ENCODE measurements around the gene CACNG5. TPM values are rescaled to one million over a fixed set of nuclear protein-coding genes. Genes with fewer than 3 reads are reported as not detected.
A peak's percentile ranks its signal among the peaks of the same experiment; 100 is the strongest.
"Not testable (repeated sequence)": the region's sequence is repeated elsewhere in the genome, so short reads cannot be mapped to it uniquely, and the experiment has no call there.

Gene CACNG5
- total RNA-seq, 1 donor from 2014 or later: not detected

DNA sequence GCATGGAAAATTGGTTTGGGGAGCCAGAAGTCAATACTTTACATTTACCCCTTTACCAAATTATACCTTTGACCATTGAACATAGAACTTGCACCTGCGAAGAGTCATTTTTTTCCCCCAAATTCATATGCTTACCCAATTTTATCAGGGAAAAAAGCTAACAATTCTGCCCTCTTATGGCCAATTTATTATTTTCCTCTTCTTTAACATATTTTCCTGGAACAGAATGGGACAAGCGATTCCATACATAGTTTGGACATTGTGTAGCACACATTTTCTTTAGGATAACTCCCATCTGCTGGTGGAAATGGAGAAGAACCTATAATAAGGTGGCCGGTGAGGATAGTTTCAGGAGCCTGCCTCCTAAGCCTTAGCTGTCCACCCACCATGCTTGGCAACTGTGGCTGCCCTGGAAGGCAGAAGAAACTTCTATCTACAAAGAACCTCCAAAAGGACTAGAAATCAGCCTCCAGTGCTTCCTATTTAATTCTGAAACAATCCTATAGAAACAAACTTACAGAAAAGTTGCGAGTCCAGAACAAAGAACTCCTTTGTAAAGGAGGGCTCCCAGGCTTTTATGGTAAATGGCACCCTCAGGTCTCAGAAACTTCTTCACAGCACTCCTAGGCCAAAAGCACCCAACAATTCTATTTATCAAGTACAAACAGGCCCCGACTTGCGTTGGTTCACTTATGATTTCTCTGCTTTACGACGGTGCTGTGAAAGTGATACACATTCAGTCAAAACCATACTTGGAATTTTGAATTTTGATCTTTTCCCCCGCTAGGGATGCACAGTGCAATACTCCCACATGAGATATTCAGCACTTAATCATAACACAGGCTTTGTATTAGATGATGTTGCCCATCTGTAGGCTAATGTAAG lies 65.5 kb downstream of the CACNG5 start:
- Histone ChIP-seq H3K36me3 (ENCODE audit: control insufficient read depth, insufficient read depth, low read length) (no peaks in the 10 kb centered on the region), H3K27me3 (ENCODE audit: control insufficient read depth, insufficient read depth, low read length) (peaks cover 12% of the 10 kb centered on the region), H3K4me3 (ENCODE audit: low read depth, low read length) (no peak overlapping the region)
- TF ChIP-seq, protein P1, sequence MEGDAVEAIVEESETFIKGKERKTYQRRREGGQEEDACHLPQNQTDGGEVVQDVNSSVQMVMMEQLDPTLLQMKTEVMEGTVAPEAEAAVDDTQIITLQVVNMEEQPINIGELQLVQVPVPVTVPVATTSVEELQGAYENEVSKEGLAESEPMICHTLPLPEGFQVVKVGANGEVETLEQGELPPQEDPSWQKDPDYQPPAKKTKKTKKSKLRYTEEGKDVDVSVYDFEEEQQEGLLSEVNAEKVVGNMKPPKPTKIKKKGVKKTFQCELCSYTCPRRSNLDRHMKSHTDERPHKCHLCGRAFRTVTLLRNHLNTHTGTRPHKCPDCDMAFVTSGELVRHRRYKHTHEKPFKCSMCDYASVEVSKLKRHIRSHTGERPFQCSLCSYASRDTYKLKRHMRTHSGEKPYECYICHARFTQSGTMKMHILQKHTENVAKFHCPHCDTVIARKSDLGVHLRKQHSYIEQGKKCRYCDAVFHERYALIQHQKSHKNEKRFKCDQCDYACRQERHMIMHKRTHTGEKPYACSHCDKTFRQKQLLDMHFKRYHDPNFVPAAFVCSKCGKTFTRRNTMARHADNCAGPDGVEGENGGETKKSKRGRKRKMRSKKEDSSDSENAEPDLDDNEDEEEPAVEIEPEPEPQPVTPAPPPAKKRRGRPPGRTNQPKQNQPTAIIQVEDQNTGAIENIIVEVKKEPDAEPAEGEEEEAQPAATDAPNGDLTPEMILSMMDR (IDR thresholded peaks at IDR 0.05; ENCODE audit: insufficient read depth, low read length, poor library complexity, severe bottlenecking): peak; percentile 24
- no peak for DNase-seq (ENCODE audit: low read depth)

DNA sequence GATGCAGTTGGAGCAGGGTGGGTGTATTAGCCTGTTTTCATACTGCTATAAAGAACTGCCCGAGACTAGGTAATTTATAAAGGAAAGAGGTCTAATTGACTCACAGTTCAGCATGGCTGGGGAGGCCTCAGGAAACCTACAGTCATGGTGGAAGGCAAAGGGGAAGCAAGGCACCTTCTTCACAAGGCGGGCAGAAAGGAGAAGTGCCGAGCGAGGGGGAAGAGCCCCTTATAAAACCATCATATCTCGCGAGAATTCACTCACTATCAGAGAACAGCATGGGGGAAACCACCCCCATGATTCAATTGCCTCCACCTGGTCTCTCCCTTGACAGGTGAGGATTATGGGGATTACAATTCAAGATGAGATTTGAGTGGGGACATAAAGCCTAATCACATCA lies 68.4 kb downstream of the CACNG5 start:
- DNase-seq (ENCODE audit: low read depth); H3K36me3 ChIP-seq (ENCODE audit: control insufficient read depth, insufficient read depth, low read length); H3K4me3 ChIP-seq (ENCODE audit: low read depth, low read length): not testable (repeated sequence)
- peaks cover 12% of the 10 kb centered on the region for H3K27me3 ChIP-seq (ENCODE audit: control insufficient read depth, insufficient read depth, low read length)

DNA sequence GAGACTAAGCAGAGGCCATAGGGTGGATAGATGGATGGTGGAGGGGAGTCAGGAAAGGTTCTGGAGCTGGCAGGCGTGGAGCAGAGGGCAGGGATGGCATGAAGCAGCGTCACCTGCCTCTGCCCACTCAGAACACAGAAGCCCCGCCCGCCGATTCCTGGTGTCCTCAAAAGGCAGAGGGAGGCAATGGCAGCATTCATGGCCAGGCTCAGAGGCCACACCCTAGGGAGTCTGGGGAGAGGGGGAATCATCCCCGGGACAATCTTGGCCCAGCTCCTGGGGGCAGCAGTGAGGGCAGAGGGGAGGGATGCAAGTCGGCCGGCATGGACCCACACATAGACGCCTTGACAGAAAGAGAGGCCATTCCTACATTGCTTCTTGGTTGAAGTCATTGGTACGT lies 68.9 kb downstream of the CACNG5 start:
- H3K36me3 ChIP-seq (ENCODE audit: control insufficient read depth, insufficient read depth, low read length): no peaks in the 10 kb centered on the region
- peaks cover 12% of the 10 kb centered on the region for H3K27me3 ChIP-seq (ENCODE audit: control insufficient read depth, insufficient read depth, low read length)
- DNase-seq (ENCODE audit: low read depth): no peak
- H3K4me3 ChIP-seq (ENCODE audit: low read depth, low read length): no peak overlapping the region
- TF ChIP-seq, protein P1 (IDR thresholded peaks at IDR 0.05; ENCODE audit: insufficient read depth, low read length, poor library complexity, severe bottlenecking): no peak

DNA sequence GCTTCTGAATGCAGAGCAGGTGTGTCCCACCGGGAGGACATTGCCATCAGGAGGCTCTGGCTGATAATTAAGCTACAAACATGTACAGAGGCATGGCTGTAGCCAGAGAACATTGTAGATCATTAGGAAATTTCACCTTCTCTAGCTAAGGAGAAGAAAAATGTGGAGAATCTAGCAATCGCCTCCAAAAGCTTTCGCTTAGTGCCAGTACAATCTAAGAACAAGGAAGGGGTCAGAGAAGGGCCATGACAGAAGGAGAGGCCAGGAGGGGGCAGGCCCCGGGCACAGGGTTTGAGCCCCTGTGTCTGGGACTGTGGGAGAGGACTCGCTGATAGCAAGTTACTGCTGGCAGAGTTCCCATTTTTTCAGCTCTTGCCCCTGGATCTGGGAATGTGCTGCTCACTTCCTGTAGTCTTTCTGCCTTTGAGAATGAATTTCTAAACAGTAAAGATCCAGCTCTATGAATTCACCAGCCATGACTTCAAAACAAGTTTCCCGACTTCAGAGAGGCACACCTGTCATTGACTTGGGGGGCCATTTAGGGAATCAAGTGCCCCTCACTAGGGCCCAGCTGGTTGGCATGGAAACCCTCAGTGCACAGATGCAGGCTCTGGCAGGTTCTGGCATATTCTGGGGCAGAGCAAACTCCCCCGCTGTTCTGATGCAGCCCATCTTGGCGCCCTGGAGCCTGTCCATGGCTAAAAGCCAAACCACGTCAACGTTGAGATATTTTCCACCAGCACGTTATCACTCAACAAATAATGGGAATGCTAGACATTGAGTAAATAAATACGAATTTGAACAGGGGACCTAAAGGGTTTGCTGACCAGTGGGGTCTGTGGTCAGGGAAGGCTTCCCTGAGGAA lies 70.1 kb downstream of the CACNG5 start:
- no peak overlapping the region for H3K4me3 ChIP-seq (ENCODE audit: low read depth, low read length)
- DNase-seq (ENCODE audit: low read depth): no peak
- H3K36me3 ChIP-seq (ENCODE audit: control insufficient read depth, insufficient read depth, low read length): no peaks in the 10 kb centered on the region
- TF ChIP-seq, protein P1 (IDR thresholded peaks at IDR 0.05; ENCODE audit: insufficient read depth, low read length, poor library complexity, severe bottlenecking): no peak
- peaks cover 6% of the 10 kb centered on the region for H3K27me3 ChIP-seq (ENCODE audit: control insufficient read depth, insufficient read depth, low read length)

DNA sequence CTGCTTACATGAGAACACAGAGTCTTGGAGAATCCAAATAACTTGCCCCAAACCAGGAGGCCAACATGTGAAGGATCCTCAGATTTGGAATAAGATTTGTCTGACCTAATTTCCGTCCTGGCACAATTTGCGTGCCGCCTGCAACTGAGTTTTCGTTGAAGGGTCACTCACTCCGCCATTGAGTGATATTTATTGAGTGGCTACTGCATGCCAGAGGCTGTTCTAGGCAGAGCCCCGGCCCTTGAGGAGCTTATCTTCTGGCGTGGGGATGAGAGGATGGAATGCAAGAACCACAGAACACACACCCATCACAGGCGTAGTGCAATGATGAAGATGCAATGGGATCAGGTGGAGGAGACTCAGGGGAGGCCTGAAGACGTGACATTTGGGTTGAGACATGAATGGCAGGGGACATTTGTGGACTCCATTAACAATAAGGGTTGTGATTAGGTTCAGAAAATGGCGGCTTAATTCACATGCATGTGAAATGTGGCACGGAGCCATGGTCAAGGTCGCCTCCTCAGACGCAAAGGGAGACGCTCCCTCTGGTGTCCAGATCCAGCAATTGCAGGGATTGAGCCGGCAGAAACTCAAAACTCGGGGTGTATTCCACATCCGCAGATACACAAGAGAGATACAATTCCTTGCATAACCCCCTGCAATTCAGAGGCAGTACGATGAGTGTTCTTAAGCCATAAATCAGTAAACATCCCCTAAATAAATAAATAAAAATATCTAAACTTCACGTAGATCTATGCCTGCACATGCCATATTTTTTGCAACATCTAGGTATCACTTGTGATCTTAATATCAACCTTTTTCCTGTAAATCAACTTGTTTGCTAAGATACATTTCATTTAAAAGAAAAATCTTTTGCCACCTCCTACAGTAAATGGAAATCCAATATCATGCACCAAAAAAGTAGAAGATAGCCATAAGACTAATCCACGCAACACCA lies 71.7 kb downstream of the CACNG5 start:
- Histone ChIP-seq H3K27me3 (ENCODE audit: control insufficient read depth, insufficient read depth, low read length) (peaks cover 6% of the 10 kb centered on the region), H3K4me3 (ENCODE audit: low read depth, low read length) (no peak overlapping the region), H3K36me3 (ENCODE audit: control insufficient read depth, insufficient read depth, low read length) (no peaks in the 10 kb centered on the region)
- peak; percentile 25 for DNase-seq (ENCODE audit: low read depth)
- TF ChIP-seq, protein P1 (IDR thresholded peaks at IDR 0.05; ENCODE audit: insufficient read depth, low read length, poor library complexity, severe bottlenecking): peak; percentile 88

All from kidney epithelial cell (primary cell).